NCI-H345 treated with DMSO at 0.1 percent for 48 hours (cell line): ENCODE data around the gene MAPK9.

ENCODE experiments used
- DNase-seq: peaks from one replicate; lab custom pipeline; 2025; ENCODE audit not compliant: unreplicated experiment; lab: John Stamatoyannopoulos, UW

The MAPK9 gene

DNA sequence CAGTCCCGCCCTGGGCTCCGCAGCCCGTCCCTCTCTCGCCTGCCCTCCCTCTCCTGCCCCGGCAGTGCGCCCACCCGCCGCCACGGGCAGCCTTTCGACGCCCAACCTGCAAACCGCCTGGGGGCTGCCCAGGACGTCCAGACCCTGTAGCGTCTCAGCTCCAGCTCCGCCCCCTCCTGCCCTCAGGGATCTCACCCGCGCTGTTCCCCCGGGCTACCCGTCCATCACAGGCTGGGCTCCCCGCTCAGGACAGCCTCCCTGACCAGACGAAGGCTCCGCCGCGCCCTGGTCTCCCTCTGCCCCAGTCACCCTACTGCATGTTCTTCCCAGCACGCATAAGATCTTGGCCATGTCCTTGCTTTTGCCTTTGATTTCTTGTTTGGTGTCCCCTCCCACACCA lies 84.3 kb downstream of the MAPK9 start:
- DNase-seq: no peak

DNA sequence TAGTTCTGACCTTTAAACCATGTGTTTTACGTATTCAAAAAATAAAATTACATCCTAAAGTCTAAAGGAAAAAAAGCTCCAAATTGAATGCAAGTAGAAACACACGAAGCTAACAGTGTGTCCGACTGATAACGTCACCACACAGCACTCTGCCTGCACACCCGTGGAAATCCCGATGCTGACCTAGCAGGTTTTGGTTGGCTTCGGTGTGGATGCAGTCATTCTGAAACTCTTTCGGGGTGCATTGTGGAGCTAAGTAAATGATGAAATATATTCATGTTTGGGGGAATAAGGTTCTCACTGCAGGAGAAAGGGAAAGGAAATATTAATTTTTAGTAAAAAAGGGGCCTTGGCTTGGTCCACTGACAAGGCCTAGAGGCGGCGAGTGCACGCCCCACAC lies 84.9 kb downstream of the MAPK9 start:
- no peak for DNase-seq

DNA sequence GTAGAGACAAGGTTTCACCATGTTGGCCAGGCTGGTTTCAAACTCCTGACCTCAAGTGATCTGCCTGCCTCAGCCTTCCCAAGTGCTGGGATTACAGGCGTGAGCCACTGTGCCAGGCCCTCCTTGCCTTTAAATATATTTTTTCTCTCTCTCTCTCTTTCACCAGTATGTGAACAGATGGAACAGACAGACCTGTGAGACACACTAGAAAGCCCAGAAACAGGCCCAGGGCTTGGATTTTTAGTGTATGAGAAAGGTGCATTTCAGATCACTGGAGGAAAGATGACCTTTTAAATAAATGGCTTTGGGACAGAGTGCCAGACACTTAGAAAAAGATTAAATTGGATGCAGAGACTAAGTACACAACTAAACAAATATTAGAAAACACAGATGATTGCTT lies 86.0 kb downstream of the MAPK9 start:
- DNase-seq: no peak

DNA sequence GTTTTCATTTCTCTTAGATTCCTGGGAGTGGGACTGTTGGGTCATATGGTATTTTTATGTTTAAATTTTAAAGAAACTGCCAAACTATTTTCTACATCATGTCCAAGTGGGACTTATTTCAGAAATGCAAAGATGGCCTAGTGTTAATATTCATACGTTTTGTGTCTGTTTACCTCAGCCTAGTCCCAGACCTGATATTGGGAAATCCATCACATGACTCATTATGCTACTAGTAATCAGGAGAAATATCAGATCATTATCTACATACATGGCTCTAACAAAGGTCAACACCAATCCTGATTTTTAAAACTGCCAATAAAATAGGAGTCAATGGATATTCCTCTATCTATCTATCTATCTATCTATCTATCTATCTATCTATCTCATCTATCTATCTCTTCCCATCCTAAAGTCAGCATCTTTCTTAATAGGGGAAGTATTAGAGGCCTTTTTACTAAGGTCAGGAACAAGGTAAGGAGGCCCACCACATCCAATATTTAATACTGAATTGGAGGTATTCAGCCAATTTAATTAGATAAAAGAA lies 87.5 kb downstream of the MAPK9 start:
- DNase-seq: no peak

DNA sequence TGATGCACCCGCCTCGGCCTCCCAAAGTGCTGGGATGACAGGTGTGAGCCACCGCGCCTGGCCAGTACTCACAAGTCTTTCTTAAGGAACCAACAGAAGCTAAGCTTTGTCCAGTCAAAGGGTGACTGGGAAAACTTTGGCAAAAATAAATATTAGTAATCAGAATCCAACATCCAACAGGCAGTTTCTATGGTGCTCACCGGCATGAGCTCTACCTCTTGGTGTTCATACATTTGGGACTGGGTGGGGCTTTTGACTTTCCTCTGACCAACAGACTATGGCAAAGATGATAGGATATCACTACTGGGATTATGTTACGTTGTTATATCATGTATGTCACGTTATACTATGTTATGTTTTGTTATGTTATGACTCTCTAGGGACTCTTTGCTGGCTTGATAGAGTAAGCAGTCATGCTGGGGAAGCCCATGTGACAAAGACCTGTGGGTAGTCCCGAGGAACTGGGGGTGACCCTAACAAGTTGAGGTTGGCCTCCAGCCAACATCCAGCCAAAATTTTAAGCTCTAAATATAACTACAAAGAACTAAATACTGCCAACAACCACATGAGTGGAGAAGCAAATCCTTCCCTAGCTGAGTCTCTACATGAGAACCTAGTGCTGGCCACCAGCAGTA lies 88.8 kb downstream of the MAPK9 start:
- no peak for DNase-seq

DNA sequence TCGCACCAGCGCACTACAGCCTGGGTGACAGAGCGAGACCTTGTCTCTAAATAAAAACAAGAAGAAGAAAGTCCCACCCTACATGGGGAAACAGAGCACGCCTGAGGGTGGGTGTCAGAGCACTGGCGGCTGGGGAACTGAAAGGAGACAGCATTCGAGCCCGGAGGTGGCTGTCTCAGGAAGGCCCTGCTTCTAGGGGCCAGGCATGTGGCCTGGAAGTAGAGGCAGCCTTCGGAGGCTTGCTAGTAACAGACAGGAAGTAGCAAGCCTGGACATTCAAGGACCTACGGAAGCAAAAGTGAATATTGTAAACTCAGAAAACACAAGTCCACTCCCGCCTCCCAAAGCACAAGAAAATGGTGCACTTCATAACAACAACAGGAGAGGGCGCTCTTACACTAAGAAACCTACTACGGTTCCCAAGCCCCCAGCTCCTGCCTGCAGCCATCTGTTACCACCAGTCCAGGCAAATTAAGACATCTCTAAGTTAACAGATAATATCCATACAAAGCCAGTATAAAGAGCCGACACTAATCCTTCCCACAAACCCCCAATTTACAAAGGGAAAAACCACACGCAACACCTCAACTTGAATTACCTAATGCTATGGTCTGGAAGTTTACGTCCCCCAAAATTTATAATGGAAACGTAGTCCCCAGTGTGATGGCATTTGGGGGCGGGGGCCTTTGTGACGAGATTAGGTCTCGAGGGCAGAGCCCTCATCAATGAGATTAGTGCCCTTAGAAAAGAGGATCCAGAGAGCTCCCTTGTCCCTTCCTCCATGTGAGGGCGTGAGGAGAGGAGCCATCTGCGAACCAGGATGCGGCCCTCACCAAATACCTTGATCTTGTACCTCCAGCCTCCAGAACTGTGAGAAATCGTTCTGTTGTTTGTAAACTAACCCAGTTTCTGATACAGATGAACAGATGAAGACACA lies 90.6 kb downstream of the MAPK9 start:
- DNase-seq: peak; percentile 21

DNA sequence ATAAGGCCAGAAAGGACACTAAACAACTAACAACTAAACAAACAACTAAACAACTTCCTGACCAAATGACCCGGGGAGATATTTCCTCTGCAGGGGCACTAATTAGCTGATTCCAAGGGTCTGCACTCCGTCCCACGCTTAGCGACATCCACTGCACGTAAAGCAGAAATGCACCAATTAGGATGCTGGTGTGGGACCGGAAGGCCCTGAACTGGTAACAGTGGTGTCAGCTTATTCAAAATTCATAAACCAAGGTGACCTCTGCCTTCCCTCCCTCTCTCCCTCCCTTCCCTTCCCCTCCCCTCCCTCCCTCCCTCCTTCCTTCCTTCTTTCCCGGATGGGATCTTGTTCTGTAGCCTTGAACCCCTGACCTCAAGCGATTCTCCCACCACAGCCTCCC lies 92.5 kb downstream of the MAPK9 start:
- no peak for DNase-seq

DNA sequence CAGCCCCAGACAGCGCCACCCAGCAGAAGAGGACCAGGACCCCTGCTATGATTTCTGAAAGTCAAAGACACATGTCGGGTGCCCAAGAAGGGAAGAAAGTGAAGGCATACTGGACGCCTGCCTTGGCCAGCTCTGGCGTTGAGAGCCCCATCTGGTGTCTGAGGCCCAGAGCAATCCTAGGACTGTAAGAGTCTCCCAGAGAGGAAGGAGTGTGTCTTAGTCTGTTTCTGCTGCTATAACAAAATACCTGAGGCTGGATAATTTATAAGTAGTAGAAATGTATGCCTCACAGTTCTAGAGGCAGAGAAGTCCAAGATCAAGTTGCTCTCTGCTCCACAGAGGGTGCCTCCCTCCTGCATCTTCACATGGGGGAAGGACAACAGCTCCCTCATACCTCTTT lies 93.7 kb downstream of the MAPK9 start:
- DNase-seq: no peak

DNA sequence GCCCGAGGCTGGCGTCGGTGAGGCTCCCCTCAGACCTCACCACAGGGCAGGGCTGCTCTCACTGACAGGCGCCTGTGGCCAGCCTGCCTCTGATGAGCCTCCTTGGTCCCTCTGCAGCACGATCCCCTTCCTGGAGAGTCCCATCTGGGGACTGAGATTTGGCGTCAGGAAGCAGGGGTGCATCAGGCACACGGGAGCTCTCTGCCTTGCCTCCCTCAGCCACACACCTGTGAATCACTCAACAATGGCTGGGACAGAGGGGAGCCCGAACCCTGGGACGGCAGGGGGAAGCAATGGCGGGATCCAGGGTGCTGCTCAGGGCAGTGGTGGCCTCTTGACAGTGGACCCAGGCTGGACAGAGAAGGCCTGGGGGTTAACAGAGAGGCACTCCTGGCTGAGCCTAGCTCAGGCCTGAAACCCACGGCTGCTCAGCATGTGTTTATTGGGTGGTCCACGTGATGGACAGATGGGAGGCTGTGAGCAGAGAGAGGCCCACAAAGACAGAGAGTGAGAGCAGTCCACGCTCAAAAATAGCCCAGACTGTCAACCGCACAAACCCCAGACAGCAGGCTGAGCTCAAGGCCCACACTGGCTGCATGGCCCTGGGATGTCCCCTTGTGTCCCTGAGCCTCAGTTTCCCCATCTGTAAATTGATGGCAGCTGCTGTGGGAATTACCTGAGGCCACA lies 94.7 kb downstream of the MAPK9 start:
- DNase-seq: no peak

DNA sequence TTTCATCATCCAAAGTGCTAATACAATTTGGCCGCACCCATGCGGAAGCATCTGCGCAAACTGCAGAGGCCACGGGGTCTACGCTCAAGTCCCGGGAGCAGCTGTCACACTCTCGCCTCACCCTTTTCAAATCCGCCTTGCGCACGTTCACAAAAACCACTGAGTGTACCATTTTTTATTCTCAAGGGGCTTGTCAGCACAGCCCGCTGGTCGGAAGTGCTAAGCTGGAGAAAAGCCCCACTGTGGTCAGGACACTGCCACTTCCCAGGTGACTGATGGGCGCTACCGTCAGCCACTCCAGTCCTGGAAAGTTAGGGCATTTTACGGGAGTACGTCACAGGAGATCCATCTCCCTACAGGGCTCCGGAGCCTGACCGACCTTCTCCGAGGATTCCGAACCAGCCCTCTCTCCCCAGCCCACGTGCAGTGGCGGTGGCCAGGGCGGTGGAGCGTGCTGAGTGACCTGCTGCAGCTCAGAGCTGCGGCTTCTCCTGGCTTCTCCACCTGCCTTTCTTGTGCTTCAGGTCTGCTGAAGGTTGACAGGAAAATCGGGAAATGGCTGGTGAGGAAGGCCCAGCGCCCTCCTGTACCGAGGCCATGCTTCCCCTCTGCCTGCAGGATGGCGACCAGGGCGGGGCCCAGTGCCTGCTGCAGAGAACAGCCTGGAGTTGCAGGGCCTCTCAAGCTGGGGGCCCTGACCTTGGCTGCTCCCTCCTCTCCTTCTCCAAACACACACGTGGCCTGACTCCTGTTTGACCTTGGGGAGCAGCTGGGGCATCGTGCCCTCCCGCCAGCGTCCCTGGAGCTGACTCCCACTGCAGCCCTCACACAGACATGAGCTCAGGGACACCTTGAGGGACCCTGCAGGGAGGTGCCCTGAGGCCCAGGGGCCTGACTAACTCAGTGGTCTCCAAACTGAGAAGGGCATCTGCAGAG lies 97.2 kb downstream of the MAPK9 start:
- DNase-seq: no peak

DNA sequence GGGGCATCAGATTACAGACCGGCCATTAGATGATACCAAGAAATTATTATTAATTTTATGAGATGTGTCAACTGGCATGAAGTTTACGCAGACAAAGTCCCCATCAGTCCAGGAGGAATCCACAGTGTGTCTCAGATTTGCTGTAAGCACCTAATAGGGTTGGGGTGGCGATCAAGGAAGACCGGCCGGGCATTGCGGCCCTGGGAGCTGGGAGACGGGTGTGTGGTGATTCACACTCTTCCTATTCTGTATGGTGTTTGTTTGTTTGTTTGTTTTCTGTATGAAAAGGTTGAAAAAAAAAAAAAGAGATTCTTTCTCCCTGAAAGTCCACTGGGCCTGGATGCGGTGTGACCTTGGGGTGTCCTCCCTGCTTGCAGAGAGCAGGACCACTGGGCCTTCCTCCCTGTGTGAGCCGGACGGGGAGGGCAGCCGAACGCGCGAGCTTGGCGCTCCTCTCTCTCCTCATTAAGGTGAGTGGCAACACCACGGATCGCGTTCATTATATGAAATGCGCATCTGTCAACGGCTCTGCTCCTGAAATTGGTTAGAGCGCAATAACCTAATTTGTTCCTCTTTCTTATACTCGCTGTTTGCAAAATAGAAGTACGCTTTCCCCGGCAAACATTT lies 98.0 kb downstream of the MAPK9 start:
- no peak for DNase-seq

DNA sequence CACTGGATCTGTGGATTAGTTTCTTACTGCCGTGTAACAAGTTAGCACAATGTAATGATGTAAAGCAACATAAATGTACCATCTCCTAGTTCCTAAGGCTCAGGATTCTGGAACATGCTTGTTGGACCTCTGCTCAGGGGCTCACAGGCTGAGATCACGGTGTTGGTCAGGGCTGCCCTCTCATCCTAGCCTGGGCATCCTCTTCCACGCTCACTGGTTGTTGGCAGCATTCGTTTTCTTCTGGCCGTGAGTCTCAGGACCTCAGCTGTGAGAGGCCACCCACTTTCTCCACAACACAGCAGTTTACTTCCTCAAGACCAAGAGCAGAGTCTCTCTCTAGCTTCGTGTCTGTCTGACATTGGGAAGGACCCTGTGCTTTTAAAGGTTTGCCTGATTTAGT lies 100.2 kb downstream of the MAPK9 start:
- no peak for DNase-seq

DNA sequence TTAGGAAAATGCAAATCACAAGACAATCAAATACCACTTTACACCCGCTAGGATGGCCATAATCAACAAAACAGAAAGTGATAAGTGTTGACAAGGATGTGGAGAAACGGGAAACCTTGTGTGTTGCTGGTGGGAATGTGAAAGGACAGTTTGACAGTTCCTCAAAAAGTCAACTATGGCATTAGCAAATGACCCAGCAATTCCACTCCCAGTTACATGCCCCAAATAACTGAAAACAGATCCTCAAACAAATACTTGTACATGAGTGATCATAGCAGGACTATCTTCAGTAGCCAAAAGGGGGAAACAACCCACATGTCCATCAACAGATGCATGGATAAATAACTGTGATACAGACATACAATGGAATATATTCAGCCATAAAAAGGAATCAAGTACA lies 104.1 kb downstream of the MAPK9 start:
- no peak for DNase-seq
